GM12891 (cell line): ENCODE measurements around the gene ZNF431.

ENCODE experiments used
- PAX5 ChIP-seq: IDR thresholded peaks from 2 replicates; pipeline ENCODE4 v1.6.1; 2011; ENCODE audit warnings: low read length, moderate library complexity, mild to moderate bottlenecking; ENCODE audit not compliant: insufficient read depth, severe bottlenecking
- POLR2A ChIP-seq: IDR thresholded peaks from 2 replicates; pipeline ENCODE4 v1.6.1; 2011; ENCODE audit warnings: low read depth, low read length, control low read depth
- POLR2AphosphoS5 ChIP-seq: IDR thresholded peaks from 2 replicates; pipeline ENCODE4 v1.6.1; 2011; ENCODE audit warnings: low read depth, low read length, control low read depth
- TAF1 ChIP-seq: IDR thresholded peaks from 2 replicates; pipeline ENCODE4 v1.6.1; 2011; ENCODE audit warnings: low read depth, low read length, control low read depth

DNA sequence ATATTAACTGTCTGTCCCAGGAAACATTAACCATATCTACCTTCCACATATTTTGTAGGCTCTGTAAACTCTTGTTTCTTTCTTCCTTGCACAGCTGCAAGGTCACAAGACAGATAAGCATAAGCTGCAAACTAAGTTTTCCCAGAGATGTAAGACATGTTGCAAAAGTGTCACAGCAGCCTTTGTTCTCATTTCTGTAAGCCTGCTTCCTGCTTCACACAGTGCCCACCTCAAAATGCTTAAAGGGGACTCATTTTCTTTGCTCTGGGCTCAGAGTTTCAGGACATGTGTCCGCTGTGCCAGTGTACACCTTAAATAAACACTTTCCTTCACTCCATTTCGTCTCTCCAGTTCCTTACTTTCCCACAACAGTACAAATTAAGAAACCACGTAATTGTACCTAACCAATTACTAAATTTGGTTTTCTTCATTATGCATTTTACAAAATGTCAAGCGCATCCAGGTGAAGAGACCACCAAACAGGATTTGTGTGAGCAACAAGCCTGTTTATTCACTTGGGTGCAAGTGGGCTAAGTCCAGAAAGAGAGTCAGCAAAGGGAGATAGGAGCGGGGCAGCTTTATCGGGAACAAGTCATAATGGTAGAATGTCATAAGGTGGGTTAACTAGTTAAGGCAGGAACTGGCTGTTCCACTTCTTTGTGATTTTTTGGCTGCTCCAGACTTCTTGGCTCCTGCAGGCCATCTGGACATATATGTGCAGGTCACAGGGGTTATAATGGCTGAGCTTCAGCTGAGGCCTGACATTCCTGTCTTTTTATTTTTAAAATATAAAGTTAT lies 12.7 kb upstream of the ZNF431 start:
- no peak for TF ChIP-seq TAF1
- no peak for TF ChIP-seq POLR2AphosphoS5
- no peak for TF ChIP-seq PAX5
- TF ChIP-seq POLR2A, result no peak
